HuH-7.5 (cell line): ENCODE data around the gene MED12L.
"Not testable (repeated sequence)": the region's sequence is repeated elsewhere in the genome, so short reads cannot be mapped to it uniquely, and the experiment has no call there.

Experiments
- DNase-seq: peaks from one replicate; pipeline ENCODE4 v3.0.0; 2011; ENCODE audit warnings: low spot score

MED12L gene

DNA sequence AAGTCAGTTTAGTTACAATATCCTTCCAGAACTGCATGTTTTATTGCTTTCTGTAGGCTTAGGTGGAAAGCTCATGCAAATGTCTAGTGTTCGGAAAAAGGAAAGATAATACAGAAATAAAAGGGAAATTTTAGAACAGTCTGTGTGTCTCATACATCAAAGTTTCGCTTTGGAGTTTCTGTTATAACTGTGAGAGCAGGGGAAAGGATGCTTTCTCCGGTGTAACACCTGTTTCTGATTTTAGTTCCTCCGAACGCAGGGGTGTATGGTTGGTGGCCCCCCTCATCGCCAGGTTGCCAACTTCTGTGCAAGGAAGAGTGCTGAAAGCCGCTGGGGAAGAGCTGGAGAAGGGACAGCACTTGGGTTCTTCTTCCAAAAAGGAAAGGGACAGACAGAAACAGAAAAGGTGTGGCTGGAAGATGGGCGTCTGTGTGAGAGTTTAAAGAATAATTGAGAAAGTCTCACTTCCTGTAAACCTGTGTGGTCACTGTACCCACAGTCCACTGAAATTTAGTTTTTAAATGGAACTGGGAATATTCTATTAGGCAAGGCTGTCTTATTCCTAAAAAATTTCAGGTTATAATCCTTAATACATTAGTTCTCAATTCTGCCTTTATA, 292.4 kb downstream of the MED12L start:
- DNase-seq = no peak

DNA sequence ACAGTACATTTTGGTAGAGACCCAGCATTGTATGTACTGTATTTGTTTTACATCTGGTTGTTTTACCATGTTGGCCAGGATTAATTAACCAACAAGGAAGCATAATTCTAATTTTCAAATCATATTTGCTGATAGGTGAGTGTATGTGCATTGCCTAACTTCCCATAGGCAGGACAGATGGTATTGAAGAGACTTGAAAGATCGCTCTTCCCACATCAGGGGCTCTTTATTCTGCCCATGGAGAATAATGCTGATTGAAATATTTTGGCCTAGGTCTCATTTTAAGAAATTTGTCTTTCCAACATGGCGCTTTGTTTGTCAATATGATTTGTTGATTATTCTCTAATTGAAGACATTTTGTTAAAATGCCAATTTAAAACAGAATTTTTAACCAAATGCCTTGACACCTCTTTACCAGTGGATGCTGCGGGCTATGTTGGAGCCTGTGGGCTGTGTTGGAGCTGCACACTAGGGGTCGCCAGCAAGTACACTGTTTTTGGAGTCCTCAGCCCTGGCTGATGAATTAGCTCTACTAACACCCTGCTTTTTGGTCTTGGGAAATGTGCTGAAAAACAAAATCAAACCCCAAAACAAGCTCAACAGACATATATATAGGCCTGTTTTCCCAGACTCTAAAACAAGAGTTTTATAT, 293.7 kb downstream of the MED12L start:
- DNase-seq = no peak

DNA sequence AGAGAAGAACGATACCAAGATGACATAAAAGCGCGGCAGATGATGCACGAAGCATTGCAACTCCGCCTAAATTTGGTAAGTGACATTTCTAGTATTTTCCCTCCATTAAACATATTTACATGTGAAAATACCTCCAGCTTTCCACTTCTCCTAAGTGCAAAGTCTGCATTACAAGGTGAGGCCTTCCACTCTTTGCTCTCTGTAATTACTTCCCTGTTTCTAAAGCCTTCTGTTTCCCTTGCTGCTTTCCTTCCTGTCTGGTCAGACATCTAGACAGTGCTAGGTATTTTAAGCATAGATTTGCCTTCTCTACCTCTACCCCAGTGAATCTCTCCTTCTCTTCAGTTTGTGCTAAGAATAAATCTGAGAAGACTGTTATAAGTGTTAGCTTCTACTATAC, 297.2 kb downstream of the MED12L start:
- no peak for DNase-seq

DNA sequence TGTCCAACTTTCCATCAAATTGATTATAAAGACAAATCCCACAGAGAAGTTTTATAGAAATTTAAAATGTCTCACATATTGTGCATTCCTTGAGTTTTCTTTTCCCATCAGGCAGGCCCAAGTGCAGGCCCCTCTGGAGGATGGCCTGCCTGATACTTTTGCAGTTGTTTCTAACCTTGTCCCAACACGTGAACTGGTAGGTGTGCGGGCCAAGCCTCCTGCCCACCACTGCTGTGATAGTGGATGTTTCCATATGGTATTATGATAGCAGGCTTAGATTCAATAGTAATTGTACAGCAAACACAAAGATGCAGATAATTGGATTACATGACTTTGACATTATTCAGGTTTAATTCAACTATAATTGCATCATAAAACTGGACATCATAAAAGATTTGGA, 297.6 kb downstream of the MED12L start:
- DNase-seq = no peak

DNA sequence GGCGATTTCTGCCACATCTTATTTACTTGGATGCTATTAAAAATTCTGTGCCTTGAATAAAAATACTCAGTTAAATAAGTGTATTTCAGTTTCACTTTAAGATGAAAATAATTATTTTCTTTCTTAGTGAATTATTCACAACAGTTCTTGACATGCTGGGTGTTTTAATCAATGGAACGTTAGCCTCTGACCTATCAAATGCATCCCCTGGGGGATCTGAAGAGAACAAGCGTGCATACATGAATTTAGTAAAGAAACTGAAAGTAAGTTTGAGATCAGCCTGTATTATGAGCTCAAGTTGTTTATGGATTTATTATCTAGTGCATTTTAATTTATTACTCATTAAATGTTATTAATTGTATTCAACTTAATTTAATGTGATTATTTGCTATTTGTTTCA, 298.5 kb downstream of the MED12L start:
- no peak for DNase-seq

DNA sequence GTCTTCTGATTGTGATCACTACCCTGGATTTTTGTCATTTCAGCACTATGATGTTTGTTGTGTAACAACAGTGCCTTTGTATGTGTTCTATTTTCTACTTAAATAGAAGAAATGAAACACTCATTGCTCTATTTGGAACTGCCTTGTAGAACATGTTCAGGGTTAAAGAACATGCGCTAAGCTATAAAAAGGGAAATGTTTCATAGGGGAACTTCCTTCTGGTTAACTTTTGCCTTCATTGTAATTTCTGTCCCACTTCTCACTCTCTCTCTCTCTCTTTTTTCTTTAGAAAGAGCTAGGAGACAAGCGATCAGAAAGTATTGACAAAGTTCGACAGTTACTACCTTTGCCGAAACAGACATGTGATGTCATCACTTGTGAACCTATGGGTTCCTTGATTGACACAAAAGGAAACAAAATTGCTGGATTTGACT, 299.3 kb downstream of the MED12L start, which contains the start of gene P2RY12:
Gene P2RY12, minus strand, starts transcription at position 13 of the 434 bp plus-strand sequence. CDS start 45,908 bp downstream, outside the sequence.
- DNase-seq = no peak

DNA sequence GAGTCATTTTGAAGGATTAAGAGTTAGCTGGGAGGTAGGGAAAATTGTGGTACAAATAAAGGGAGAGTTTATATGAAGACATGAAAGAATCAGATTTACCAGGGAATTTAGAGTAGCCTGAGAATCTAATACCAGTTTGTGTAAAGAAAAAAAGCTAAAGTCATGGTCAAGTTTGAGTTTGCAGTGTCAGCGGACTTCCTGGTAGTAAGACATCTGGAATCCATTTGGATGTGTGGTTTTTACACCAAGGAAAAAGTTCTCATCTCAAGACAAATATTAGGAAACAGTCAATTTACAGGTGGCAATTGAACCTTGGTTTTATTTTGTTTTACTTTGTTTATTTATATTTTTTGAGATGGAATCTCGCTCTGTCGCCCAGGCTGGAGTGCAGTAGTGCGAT, 300.6 kb downstream of the MED12L start:
- no peak for DNase-seq

DNA sequence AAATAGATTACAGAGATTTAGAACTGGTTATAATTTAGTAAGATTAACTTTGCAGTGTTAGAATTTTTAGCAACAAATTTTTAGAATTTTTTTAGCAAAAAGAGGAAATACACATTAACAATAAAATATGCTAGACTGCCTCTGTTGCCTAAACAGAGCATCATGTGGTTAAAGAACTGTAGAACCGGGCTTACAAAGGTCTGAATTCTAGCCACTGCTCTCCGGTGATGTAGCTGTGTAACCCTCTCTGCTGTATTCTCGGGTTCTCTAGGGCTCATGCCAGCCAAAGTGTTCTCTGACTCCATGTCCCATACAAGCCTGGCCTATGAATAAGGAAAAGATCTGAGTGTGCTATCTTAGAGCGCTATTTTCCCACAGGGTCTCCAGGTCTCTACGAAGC, 302.0 kb downstream of the MED12L start:
- DNase-seq = no peak

DNA sequence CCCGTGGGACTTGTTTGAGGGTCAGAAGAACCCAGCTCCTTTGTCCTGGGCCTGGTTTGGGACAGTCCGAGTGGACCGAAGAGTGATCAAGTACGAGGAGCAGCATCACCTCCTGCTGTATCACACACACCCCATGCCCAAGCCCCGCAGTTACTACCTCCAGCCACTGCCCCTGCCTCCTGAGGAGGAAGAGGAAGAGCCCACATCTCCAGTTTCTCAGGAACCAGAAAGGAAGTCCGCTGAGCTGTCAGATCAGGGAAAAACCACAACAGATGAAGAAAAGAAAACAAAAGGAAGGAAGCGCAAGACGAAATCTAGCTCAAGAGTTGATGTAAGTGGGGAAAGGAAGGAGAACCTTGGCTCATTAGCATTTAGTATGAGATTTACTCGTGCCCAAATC, 302.4 kb downstream of the MED12L start:
- no peak for DNase-seq

DNA sequence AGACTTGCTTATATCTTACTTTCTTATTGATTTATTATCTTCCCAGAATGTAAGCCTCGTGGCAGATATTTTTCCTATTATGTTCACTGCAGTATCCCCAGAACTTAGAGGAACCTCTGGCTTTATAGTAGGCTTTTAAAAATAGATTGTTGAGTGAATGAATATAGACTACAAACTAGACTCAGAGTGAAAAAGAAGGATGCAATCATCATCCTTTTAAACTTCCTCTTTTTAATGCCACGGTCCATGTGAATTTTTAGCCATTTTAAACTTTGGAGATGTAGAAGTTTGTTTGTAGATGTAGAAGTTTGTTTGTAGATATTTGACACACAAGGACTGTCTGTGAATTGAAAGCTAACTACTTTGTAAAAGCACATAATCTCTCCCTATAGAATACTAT, 306.3 kb downstream of the MED12L start:
- no peak for DNase-seq

DNA sequence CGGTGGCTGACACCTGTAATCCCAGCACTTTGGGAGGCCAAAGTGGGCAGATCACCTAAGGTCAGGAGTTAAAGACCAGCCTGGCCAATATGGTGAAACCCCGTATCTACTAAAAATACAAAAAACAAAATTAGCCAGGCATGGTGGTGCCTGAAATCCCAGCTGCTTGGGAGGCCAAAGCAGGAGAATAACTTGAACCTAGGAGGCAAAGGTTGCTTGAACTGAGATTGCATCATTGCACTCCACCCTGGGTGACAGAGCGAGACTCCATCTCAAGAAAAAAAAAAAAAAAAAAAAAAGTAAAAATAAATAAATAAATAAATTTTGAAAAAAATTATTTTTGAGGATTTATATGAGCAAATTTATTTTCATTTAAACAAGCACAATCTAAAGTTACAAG, 306.7 kb downstream of the MED12L start:
- not testable (repeated sequence) for DNase-seq

DNA sequence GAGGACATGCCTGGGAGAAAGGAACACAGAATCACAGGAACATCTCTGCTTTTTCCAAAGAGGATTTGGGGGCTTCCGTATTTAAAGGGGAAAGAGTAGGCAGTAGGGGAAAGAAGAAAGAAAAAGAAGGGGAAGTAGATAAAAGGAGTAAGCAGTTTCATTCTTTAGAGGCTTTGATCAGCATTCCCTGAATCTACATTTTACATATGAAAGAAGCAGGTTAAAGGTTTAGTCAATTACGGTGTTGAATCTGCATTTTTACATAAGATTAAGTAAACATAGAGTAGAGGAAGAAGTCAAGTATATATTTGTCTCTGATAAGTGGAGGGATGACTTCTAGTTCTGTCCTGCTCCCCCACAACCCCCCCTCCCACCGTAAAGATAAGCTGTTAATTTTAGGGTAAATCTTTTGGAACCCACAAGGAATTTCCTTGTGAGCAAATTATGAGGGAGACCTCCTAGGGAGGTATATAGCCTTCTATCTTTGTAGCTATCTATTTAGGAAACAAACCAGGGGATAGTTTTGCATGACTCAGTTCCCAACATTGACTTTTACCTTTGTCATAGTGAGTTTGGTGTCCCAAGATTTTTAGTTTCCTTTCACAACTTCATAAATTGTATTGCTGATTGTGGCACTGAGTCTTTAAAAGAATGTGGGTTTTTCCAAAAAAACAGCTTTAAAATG, 307.8 kb downstream of the MED12L start:
- DNase-seq = no peak

DNA sequence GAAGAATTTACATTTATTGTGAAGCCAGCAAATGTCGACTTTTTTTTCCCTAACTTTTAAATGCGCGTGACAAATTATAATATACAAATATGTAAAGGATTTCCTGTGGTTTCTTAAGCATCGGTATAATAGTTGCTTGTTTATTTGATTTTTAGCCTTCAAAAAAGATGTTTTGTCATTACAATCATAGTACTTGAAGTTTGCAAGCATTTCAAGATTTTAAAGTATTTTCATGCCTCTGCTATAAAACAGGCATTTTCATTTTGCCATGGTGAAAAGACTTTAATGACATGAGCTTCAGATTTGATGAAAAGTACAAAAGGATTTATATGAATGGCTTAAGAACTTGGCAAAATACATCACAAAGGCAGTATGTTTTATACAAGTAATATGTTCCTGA, 308.5 kb downstream of the MED12L start:
- no peak for DNase-seq

DNA sequence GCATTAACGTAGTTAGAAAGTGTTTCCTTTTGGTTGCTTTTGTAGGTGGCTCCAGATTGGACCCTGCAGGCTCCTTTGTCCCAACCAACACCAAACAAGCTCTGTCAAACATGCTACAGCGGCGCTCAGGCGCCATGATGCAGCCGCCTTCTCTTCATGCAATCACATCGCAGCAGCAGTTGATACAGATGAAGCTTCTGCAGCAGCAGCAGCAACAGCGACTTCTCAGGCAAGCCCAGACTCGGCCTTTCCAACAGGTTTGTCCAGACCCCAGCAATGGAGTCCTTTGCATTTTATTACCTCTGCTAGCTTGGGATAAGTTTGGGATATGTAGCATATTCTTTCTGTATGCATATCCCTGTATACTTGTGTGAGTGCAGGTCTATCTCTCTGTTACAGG, 309.1 kb downstream of the MED12L start:
- no peak for DNase-seq

DNA sequence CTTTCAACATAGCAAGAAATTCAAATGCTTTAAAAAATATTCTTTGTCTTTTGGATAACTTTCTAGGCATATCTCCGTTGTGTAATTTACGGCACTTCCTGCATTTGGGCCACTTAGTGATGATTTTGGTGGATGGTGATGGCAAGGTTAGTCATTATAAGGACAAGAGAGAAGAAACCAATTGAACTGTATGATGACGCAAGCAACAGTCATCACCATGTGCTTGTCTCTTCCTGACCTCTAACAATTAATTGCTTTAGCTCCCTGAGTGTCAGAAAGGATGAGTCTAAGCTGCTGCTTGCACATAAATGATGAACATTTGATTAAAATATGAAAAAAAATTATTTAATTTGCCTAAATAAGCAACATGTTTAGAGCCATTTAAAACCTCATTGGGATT, 310.3 kb downstream of the MED12L start:
- no peak for DNase-seq

DNA sequence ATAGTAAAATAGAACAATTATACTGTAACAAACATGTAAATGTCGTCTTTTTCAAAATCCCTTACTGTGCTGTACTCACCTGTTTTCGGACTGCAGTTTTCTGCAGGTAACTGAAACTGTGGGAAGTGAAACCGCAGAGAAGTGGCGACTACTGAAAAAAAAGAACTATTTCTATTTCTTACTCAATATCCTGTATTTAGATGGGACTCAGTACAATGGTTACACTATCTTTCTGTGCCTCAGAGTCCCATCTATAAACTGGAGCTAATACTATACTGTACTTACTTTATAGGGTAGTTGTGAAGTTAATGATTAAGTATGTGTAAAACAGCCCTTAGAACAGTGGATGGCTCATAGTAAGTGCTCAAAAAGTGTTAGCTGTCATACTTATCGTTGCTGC, 313.4 kb downstream of the MED12L start:
- DNase-seq = no peak

DNA sequence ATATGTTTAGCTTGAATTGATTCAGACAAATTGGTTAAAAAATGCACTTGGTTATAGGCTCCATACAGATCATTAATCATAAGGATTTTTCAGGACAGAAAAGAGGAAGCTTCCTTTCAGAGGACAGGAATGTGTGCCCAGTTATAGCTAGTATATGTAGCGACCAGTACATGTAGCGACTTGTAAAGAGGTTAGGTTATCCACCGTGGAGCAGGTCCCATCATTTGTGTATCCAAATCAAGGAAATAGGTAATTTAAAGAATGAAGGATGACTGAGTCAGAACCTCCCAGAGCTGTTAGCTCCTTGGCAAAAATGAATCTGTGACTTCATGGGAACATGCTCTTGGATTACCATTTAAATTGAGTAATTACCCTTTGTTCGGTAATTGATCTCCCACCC, 314.9 kb downstream of the MED12L start:
- no peak for DNase-seq

DNA sequence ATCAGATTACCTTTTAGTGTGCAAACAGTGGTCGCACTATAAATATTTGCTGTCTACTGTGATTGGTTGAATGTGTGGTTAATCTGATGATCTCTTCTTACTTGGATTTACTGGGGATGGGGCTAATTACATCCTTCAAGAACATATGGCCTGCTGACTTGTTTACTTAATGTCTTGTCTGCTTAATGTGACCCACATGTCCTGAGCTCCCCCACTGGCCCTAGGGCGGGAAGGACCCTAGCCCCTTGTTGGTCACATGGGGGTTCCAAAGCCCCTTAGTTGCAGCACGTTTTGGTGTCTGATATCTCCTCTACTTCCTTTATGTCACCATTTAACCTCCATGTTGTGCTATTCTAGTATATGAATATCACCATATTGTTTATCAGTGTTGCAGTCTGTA, 316.9 kb downstream of the MED12L start:
- no peak for DNase-seq

DNA sequence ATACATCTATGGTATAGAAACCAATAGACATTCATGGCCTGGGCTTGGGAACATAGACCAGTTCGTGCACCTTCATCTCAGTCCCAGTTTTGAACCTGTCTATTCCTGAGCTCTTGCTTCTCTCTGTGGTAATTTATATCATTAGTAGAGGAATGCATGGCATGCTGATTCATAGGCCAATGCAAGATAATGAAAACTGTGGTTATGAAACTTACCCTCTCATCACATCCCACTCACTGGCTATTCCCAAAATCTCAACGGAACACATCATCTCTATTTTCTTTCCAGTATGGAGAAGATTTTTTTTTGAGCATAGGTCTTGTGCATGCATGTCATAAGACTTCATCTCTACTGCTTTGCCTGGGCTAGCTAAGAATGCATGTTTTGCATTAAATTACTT, 317.8 kb downstream of the MED12L start:
- DNase-seq = no peak

DNA sequence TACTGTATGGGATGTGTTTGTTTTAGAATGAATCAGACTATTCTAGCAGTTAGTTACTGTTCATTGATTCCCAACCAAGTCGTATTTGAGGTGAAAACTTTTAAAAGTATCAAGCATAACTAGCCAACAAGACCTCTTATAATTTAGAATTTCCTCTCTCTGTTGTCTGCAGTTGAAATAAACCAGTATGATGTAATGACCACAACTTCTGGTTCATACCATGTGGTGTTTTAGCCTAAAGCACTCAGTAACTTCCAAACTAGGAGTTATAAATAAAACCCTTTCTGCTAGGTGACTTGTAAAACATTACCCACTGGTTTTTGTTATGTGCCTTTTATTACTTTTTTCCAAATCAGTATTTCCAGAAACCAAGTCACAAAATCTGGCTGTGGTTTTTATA, 318.9 kb downstream of the MED12L start:
- DNase-seq = no peak

DNA sequence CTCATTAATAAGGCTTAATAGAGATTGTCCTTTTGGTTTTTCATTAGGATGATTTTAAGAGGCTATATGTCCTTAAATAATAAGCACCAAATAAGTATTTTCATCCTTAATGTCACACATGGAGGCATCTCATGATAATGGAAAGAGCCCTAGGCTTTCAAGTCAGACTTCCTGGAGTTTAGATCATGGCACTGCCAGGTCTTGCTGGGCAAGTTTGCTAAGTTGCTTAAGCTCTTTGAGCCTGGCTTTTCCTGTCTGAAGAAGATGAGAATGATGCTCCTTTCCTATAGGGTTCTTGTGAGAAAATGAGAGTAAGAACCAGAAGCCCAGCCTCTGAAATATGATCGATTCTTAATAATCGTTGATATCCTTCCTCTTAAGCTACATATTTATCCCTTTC, 322.5 kb downstream of the MED12L start:
- no peak for DNase-seq

DNA sequence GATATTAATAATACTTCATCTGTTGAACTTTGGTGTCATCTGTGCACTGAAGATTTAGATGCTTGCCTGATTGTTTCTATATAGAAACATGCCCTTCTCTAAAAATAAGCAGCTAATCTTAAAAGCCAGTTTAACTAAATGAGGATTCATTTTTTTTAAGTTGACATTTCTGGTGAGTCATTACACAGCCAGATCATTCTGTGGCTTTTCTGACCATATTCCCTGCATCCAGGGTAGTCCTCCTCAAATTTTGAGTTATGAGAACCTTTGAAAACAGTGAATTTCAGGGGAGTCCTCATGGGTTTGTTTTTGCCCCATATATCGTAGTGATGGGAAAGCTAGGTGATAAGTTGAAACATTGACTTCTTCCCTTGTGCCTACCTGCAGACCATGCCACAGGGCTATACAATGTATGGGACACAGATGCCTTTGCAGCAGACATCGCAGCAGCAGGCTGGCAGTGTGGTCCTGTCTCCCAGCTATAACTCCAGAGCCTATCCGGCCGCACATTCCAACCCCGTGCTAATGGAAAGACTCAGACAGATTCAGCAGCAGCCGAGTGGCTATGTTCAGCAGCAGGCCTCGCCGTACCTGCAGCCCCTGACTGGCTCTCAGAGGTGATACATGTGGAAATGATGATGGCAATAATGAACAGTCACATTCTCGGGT, 325.6 kb downstream of the MED12L start:
- no peak for DNase-seq

DNA sequence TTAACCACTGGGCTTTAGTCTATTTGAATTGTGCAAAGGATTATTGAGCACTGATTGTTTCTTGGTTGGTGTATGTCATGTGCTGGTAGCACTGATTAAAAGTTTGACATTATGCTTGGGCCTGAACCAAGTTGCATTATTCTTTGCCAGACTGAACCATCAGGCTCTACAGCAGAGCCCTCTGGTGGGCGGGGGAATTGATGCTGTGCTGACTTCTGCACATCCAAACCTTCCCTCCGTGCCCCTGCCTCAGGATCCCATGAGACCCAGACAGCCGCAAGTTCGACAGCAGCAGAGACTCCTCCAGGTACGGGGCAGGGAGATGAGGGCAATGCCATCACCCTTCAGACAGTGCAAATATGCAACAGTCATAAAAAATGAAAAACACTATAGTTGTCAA, 327.5 kb downstream of the MED12L start:
- no peak for DNase-seq
